AG04449 (cell line): ENCODE data around the gene STN1.

ENCODE experiments used
- CTCF ChIA-PET: fragments of 350-600 bp; formaldehyde crosslinking; extraction: SDS; loops from one replicate; lab custom pipeline; 2021; ENCODE audit warnings: antibody characterized with exemption; lab: Yijun Ruan, JAX
- POLR2A ChIA-PET: fragments of 400-600, 350-600 bp; formaldehyde crosslinking; extraction: SDS; loops from one replicate; lab custom pipeline; 2020; ENCODE audit warnings: antibody characterized with exemption, inconsistent platforms; lab: Yijun Ruan, JAX
- DNase-seq: peaks from one replicate; pipeline ENCODE4 v3.0.0-alpha.2; 2010; ENCODE audit warnings: low read depth, low spot score
- H3K4me3 ChIP-seq: 2 replicates; pipeline ENCODE4 v1.5.1; 2011; ENCODE audit warnings: low read depth, mild to moderate bottlenecking, control low read depth, low read length
- TF ChIP-seq, protein P1 (sequence below): IDR thresholded peaks from one replicate; pipeline ENCODE4 v1.5.1; 2011; ENCODE audit warnings: mild to moderate bottlenecking, moderate library complexity, low read length, control low read depth, inconsistent platforms; ENCODE audit not compliant: insufficient read depth; ENCODE audit errors: missing control alignments

STN1 gene

DNA sequence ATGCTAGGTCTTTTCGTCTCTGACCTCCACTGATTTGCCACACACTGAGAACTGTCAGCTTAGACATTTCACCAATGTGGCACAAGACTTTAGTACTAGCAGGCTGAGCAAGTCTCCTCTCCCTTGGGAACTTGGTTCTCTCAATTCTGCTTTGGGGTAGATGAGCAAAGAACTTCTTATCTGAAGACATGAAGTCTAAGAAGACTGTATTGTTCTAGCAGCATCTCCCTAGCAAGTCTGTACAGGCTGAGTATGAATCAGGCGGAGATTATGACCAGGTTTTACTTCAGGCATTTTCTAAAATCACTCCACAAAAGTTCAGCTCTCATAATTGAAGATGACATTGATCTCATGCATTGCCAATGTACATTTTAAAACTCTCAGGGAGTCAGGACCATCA lies 23.8 kb upstream of the STN1 start:
- H3K4me3 ChIP-seq: no peak overlapping the region
- no peak for DNase-seq
- POLR2A ChIA-PET: no interaction called here

DNA sequence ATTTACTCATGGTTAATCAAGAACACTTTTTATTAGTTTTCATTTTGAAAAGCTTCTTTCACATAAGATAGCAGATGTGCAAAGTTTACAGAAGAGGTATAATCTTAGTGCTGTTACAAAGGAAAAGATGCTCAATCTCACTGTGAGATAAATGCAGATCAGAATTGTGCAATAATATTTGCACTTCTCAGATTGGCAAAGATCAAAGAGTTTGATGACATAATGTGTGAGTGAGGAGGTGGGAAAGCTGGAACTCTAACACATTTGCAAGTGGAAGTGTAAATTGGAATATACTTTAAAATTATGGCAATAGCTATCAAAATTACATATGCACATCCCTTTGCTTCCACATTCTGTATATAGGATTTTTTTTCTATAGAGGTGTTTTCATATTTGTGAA lies 21.5 kb upstream of the STN1 start:
- no peak for DNase-seq
- ChIA-PET POLR2A (no interaction called here), CTCF (no interaction called here)
- TF ChIP-seq, protein P1, sequence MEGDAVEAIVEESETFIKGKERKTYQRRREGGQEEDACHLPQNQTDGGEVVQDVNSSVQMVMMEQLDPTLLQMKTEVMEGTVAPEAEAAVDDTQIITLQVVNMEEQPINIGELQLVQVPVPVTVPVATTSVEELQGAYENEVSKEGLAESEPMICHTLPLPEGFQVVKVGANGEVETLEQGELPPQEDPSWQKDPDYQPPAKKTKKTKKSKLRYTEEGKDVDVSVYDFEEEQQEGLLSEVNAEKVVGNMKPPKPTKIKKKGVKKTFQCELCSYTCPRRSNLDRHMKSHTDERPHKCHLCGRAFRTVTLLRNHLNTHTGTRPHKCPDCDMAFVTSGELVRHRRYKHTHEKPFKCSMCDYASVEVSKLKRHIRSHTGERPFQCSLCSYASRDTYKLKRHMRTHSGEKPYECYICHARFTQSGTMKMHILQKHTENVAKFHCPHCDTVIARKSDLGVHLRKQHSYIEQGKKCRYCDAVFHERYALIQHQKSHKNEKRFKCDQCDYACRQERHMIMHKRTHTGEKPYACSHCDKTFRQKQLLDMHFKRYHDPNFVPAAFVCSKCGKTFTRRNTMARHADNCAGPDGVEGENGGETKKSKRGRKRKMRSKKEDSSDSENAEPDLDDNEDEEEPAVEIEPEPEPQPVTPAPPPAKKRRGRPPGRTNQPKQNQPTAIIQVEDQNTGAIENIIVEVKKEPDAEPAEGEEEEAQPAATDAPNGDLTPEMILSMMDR: no peak
- no peak overlapping the region for H3K4me3 ChIP-seq

More for the DNA sequence above, 23.8 kb upstream of the STN1 start:
- TF ChIP-seq, protein P1: no peak
- CTCF ChIA-PET: no interaction called here

DNA sequence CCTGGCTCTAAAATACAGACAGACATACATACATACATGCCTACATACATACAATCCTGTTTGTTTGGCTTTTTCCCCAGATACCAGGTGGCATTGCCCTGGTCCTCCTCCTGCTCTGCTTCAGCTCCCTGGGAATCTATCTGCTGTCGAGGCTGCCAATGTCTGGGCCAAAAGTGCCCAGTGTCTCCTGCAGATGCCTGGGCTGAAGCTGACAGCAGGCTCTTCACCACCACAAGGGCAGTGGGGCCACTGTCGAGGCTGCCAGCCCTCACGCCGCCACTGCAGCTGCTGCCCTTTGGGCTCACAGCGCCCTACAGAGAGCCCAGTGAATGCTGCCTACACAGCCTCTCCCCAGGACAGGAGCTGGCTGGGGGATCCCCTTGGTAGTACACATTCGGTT lies 18.0 kb upstream of the STN1 start:
- CTCF ChIA-PET: no interaction called here

DNA sequence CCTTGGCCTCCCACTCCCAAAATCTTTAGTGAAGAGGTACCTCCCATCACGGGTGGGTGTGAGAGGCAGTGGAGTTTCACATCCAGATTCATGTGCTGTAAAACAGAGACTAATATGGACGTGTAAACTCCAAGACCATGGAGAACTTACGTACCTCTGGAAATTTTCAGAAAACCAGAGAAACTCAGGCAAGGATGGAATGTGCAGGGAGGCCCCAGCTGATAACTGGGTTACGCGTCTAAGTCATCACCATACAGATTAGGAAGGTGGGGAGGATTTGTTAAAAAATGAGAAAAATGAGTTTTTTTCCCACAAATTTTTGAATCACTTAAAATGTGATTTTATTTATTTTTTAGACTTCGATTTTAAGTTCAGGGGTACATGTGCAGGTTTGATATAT lies 16.3 kb upstream of the STN1 start:
- CTCF ChIA-PET: no interaction called here

More for the DNA sequence above, 18.0 kb upstream of the STN1 start:
- H3K4me3 ChIP-seq: no peak overlapping the region
- no peak for DNase-seq
- POLR2A ChIA-PET: no interaction called here
- TF ChIP-seq, protein P1: no peak

DNA sequence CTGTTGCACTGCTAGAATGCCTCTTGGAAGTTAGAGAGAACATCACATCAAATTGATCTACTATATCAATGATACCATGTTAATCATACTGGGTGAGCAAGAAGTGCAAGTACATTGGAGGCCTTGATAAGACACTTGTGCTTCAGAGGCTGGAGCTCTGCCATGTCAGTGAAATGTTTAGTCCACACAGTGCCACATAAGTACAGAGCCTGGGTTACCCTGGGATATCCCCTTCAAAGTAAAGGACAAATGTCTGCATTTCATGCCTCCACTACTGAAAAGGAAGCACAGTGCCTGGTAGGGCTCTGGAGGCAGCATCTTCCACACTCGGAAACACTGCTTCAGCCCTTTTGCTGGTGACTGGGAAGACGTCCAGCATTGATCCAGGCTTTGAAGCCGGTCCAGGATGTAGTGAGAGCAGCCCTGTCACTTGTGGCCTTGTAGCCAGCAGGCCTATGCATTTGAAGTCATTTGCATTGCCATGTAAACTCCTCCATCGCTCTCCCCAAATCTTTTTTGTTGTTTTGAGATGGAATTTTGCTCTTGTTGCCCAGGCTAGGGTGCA lies 15.7 kb upstream of the STN1 start:
- ChIA-PET CTCF (no interaction called here), POLR2A (no interaction called here)
- DNase-seq: no peak

More for the DNA sequence above, 16.3 kb upstream of the STN1 start:
- TF ChIP-seq, protein P1: no peak
- no peak overlapping the region for H3K4me3 ChIP-seq
- DNase-seq: no peak
- POLR2A ChIA-PET: no interaction called here

DNA sequence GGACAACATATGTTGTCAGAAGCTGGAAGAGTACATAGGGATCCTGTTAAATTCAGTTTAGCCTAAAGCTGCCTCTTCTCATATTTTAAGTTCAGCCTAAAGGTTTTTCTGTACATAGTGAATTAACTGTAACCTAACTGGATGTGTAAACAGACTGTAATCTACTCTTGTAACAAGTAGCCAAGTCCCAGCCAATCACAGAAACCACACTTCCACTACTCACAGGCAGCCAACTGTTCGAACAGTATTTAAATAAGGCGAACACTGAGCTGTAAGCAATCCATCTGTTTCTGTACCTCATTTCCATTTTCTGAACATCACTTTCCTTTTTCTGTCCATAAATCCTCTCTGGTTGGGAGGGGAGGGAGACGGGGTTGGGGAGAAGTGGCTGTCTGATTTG lies 15.0 kb upstream of the STN1 start:
- no peak overlapping the region for H3K4me3 ChIP-seq
- DNase-seq: no peak
- TF ChIP-seq, protein P1: no peak
- CTCF ChIA-PET: interaction anchor here (0.7 to 0.9 kb wide), 2 partner anchors 48 to 189 kb away, joined by 3 read pairs; partner anchors contain the start of gene SFR1
- POLR2A ChIA-PET: no interaction called here

More for the DNA sequence above, 15.7 kb upstream of the STN1 start:
- TF ChIP-seq, protein P1: no peak
- no peak overlapping the region for H3K4me3 ChIP-seq
